B cell (primary cell): ENCODE results near the gene SESTD1.
"Not testable (repeated sequence)": the region's sequence is repeated elsewhere in the genome, so short reads cannot be mapped to it uniquely, and the experiment has no call there.

Experiments
- EZH2 ChIP-seq: IDR thresholded peaks from 2 replicates; pipeline ENCODE4 v1.6.1; 2012; ENCODE audit warnings: borderline replicate concordance, low read depth, mild to moderate bottlenecking, moderate library complexity, low read length; ENCODE audit not compliant: insufficient read depth, poor library complexity, severe bottlenecking
- TF ChIP-seq, protein P1 (sequence below): fragments of 200-600 bp; IDR thresholded peaks from one replicate; pipeline ENCODE4 v1.8.0; 2022; ENCODE audit warnings: antibody characterized with exemption, mild to moderate bottlenecking

DNA sequence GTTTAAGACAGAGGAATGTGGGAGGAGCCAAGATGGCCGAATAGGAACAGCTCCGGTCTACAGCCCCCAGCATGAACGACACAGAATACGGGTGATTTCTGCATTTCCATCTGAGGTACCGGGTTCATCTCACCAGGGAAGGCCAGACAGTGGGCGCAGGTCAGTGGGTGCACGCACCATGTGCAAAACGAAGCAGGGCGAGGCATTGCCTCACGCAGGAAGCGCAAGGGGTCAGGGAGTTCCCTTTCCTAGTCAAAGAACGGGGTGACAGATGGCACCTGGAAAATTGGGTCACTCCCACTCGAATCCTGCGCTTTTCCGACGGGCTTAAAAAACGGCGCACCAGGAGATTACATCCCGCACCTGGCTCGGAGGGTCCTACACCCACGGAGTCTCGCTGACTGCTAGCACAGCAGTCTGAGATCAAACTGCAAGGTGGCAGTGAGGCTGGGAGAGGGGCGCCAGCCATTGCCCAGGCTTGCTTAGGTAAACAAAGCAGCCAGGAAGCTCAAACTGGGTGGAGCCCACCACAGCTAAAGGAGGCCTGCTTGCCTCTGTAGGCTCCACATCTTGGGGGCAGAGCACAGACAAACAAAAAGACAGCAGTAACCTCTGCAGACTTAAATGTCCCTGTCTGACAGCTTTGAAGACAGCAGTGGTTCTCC lies 68.6 kb downstream of the SESTD1 start:
- TF ChIP-seq, protein P1, sequence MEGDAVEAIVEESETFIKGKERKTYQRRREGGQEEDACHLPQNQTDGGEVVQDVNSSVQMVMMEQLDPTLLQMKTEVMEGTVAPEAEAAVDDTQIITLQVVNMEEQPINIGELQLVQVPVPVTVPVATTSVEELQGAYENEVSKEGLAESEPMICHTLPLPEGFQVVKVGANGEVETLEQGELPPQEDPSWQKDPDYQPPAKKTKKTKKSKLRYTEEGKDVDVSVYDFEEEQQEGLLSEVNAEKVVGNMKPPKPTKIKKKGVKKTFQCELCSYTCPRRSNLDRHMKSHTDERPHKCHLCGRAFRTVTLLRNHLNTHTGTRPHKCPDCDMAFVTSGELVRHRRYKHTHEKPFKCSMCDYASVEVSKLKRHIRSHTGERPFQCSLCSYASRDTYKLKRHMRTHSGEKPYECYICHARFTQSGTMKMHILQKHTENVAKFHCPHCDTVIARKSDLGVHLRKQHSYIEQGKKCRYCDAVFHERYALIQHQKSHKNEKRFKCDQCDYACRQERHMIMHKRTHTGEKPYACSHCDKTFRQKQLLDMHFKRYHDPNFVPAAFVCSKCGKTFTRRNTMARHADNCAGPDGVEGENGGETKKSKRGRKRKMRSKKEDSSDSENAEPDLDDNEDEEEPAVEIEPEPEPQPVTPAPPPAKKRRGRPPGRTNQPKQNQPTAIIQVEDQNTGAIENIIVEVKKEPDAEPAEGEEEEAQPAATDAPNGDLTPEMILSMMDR: not testable (repeated sequence)
- TF ChIP-seq EZH2: not testable (repeated sequence)
